ENCODE data around the gene AVP. TPM values are rescaled to one million over a fixed set of nuclear protein-coding genes. Genes with fewer than 3 reads are reported as not detected.
A peak's percentile ranks its signal among the peaks of the same experiment; 100 is the strongest.

AVP gene
- total RNA-seq, 1 experiment from 2014 or later, result not detected

GRCh38 chr20:3045816-3046676 is 38.5 kb downstream of the AVP start, which contains the start of gene MRPS26:
Gene MRPS26, plus strand, starts transcription at chr20:3046052. Its CDS starts 17 bp downstream, at chr20:3046069.
- H3K27ac Mint-ChIP-seq (ENCODE audit: unreplicated experiment), result peak within 1 kb of the TSS; percentile 37
- DNase-seq, result peak; percentile 94 to 96
- peaks cover 11% of the 10 kb centered on the region for H3K36me3 ChIP-seq (ENCODE audit: control insufficient read depth, insufficient read depth, low read length)
- ChIA-PET POLR2A (interaction anchor here (0.5 to 0.6 kb wide), 3 partner anchors 117 to 593 kb away, joined by 3 to 5 read pairs (median 3); no protein-coding TSS in a partner anchor), CTCF (interaction anchor here (0.6 to 1.1 kb wide), 7 partner anchors 8 to 526 kb away, joined by 3 to 9 read pairs (median 3); no protein-coding TSS in a partner anchor)
- intact Hi-C loops (cut with micrococcal nuclease; ENCODE audit: unreplicated experiment), result loop anchor here (1.0 kb wide), 1 partner anchor 23 kb away; no protein-coding TSS in a partner anchor
- BruUV-seq (replicated peaks), result no TSS peak
- no peaks in the 10 kb centered on the region for H3K27me3 Mint-ChIP-seq (ENCODE audit: insufficient read depth, unreplicated experiment)
- peak within 1 kb of the TSS; percentile 83 for H3K4me3 Mint-ChIP-seq (ENCODE audit: unreplicated experiment)
- no peak for TF ChIP-seq CTCF (IDR thresholded peaks at IDR 0.05; ENCODE audit: insufficient read depth in 1 of 2, low read depth in 1 of 2, low read length in 1 of 2, severe bottlenecking in 1 of 2, unreplicated experiment in 1 of 2)
- peaks cover 81% of the 10 kb centered on the region for H3K36me3 Mint-ChIP-seq (ENCODE audit: insufficient read depth, unreplicated experiment)
- H3K9me3 ChIP-seq, result no peaks in the 10 kb centered on the region
- H3K4me3 ChIP-seq (ENCODE audit: low read depth, low read length), result peak within 1 kb of the TSS; percentile 96
- H3K9me3 Mint-ChIP-seq (ENCODE audit: unreplicated experiment), result no peaks in the 10 kb centered on the region
- H3K4me1 Mint-ChIP-seq (ENCODE audit: low read depth, unreplicated experiment), result peaks cover 17% of the 10 kb centered on the region
- no peaks in the 10 kb centered on the region for H3K27me3 ChIP-seq (replicated peaks; ENCODE audit: control insufficient read depth, insufficient read depth, low read length)
- H3K4me1 ChIP-seq, result peaks cover 14% of the 10 kb centered on the region

- H3K36me3 Mint-ChIP-seq (ENCODE audit: insufficient read depth, unreplicated experiment), result peaks cover 79% of the 10 kb centered on the region
- H3K4me1 ChIP-seq, result peaks cover 14% of the 10 kb centered on the region
- H3K4me3 Mint-ChIP-seq (ENCODE audit: unreplicated experiment), result peak overlapping the region; percentile 83
- TSS peak; percentile 76 for BruUV-seq (replicated peaks)
- H3K27me3 ChIP-seq (replicated peaks; ENCODE audit: control insufficient read depth, insufficient read depth, low read length), result no peaks in the 10 kb centered on the region
- intact Hi-C loops (cut with micrococcal nuclease; ENCODE audit: unreplicated experiment), result loop anchor here (1.0 kb wide), 1 partner anchor 22 kb away; no protein-coding TSS in a partner anchor
- no peaks in the 10 kb centered on the region for H3K9me3 Mint-ChIP-seq (ENCODE audit: unreplicated experiment)
- no peaks in the 10 kb centered on the region for H3K27me3 Mint-ChIP-seq (ENCODE audit: insufficient read depth, unreplicated experiment)
- H3K27ac Mint-ChIP-seq (ENCODE audit: unreplicated experiment), result peak overlapping the region; percentile 37
- DNase-seq, result peak in 1 of 2 experiments; percentile 92
- H3K36me3 ChIP-seq (ENCODE audit: control insufficient read depth, insufficient read depth, low read length), result peaks cover 11% of the 10 kb centered on the region
- ChIA-PET CTCF (interaction anchor here (0.7 to 1.1 kb wide), 5 partner anchors 8 to 289 kb away, joined by 3 to 5 read pairs (median 3); no protein-coding TSS in a partner anchor), POLR2A (interaction anchor here (0.5 to 0.6 kb wide), 4 partner anchors 24 to 594 kb away, joined by 3 to 11 read pairs (median 5); no protein-coding TSS in a partner anchor)
- H3K9me3 ChIP-seq, result no peaks in the 10 kb centered on the region
- no peak for TF ChIP-seq CTCF (IDR thresholded peaks at IDR 0.05; ENCODE audit: insufficient read depth in 1 of 2, low read depth in 1 of 2, low read length in 1 of 2, severe bottlenecking in 1 of 2, unreplicated experiment in 1 of 2)
- peak overlapping the region; percentile 96 for H3K4me3 ChIP-seq (ENCODE audit: low read depth, low read length)
- peaks cover 17% of the 10 kb centered on the region for H3K4me1 Mint-ChIP-seq (ENCODE audit: low read depth, unreplicated experiment)
These were observed 39.3 kb downstream of the AVP start for GRCh38 chr20:3045042-3045815.
